Glomerular visceral epithelial cell (primary cell): ENCODE measurements around the gene BMPER.
A peak's percentile ranks its signal among the peaks of the same experiment; 100 is the strongest.

ENCODE experiments used
- DNase-seq: peaks from one replicate; pipeline ENCODE4 v3.0.0-alpha.2; 2016; ENCODE audit errors: extremely low spot score

BMPER gene

GRCh38 chr7:33968591-33968990 lies 63.3 kb downstream of the BMPER start:
- DNase-seq = no peak

- no peak for DNase-seq
These were observed 65.2 kb downstream of the BMPER start for GRCh38 chr7:33970536-33970935.

GRCh38 chr7:33971106-33971505 lies 65.8 kb downstream of the BMPER start:
- DNase-seq = no peak

GRCh38 chr7:33973231-33974015 lies 68.1 kb downstream of the BMPER start:
- DNase-seq = peak; percentile 35

GRCh38 chr7:33979300-33979806 lies 74.0 kb downstream of the BMPER start:
- DNase-seq = no peak

GRCh38 chr7:33979807-33980355 lies 74.5 kb downstream of the BMPER start:
- DNase-seq = peak; percentile 71

GRCh38 chr7:33981226-33981625 lies 75.9 kb downstream of the BMPER start:
- no peak for DNase-seq

GRCh38 chr7:33981671-33982424 lies 76.5 kb downstream of the BMPER start:
- no peak for DNase-seq

GRCh38 chr7:33982425-33982786 lies 77.1 kb downstream of the BMPER start:
- DNase-seq = peak; percentile 16

GRCh38 chr7:33986451-33986850 lies 81.1 kb downstream of the BMPER start:
- no peak for DNase-seq

GRCh38 chr7:33986951-33987947 lies 81.9 kb downstream of the BMPER start:
- peak; percentile 90 for DNase-seq

GRCh38 chr7:33996899-33997298 lies 91.6 kb downstream of the BMPER start:
- no peak for DNase-seq

- no peak for DNase-seq
These were observed 93.1 kb downstream of the BMPER start for GRCh38 chr7:33998476-33998875.

GRCh38 chr7:34011017-34011695 lies 105.8 kb downstream of the BMPER start:
- DNase-seq = no peak

- no peak for DNase-seq
These were observed 106.4 kb downstream of the BMPER start for GRCh38 chr7:34011696-34012095.

GRCh38 chr7:34013421-34013820 lies 108.1 kb downstream of the BMPER start:
- no peak for DNase-seq

GRCh38 chr7:34015651-34016050 lies 110.3 kb downstream of the BMPER start:
- no peak for DNase-seq

- no peak for DNase-seq
These were observed 111.5 kb downstream of the BMPER start for GRCh38 chr7:34016876-34017275.

- DNase-seq = no peak
These were observed 114.0 kb downstream of the BMPER start for GRCh38 chr7:34019301-34019790.

- no peak for DNase-seq
These were observed 117.3 kb downstream of the BMPER start for GRCh38 chr7:34022626-34023025.

- DNase-seq = no peak
These were observed 120.3 kb downstream of the BMPER start for GRCh38 chr7:34025600-34025999.
